Fibroblast of mammary gland (primary cell): ENCODE data around the gene BNIP5.

ENCODE experiments used
- DNase-seq: peaks from one replicate; pipeline ENCODE4 v3.0.0-alpha.2; 2010; ENCODE audit warnings: low read depth
- H3K4me3 ChIP-seq: 2 replicates; pipeline ENCODE4 v1.5.1; 2011; ENCODE audit warnings: low read depth, mild to moderate bottlenecking, low read length, moderate library complexity; ENCODE audit not compliant: control insufficient read depth
- TF ChIP-seq, protein P1 (sequence below): conservative IDR thresholded peaks from 2 replicates; pipeline ENCODE4 v1.5.1; 2011; ENCODE audit warnings: low read depth, low read length, inconsistent platforms; ENCODE audit not compliant: control insufficient read depth, insufficient read depth

BNIP5 gene

GRCh38 chr6:36336779-36337241, at the start of gene BNIP5:
Gene BNIP5 (minus strand): TSS chr6:36336888. CDS start chr6:36330690, 6,198 bp downstream.
- H3K4me3 ChIP-seq, result no peak within 1 kb of the TSS
- DNase-seq, result no peak
- TF ChIP-seq, protein P1, sequence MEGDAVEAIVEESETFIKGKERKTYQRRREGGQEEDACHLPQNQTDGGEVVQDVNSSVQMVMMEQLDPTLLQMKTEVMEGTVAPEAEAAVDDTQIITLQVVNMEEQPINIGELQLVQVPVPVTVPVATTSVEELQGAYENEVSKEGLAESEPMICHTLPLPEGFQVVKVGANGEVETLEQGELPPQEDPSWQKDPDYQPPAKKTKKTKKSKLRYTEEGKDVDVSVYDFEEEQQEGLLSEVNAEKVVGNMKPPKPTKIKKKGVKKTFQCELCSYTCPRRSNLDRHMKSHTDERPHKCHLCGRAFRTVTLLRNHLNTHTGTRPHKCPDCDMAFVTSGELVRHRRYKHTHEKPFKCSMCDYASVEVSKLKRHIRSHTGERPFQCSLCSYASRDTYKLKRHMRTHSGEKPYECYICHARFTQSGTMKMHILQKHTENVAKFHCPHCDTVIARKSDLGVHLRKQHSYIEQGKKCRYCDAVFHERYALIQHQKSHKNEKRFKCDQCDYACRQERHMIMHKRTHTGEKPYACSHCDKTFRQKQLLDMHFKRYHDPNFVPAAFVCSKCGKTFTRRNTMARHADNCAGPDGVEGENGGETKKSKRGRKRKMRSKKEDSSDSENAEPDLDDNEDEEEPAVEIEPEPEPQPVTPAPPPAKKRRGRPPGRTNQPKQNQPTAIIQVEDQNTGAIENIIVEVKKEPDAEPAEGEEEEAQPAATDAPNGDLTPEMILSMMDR, result no peak

DNA sequence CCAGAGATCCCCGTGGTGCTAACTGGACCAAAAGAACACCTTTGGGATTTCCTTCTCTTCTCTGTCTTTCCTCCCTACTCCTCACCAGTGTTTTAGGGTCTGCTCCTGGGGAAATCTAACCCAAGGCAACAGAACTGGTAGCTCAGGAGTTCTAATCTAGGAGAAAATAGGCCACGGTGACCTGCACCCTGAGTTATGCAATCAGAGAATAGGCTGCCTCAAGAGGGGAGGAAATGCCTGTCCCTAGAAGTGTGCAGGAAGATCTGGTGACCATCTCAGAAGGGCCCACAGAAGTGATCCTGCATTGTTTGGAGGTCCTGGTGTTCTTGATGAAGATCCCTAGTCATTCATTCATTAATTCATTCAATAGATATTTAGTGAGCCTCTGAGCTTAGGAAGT, 47.4 kb upstream of the BNIP5 start:
- H3K4me3 ChIP-seq, result no peak overlapping the region
- TF ChIP-seq, protein P1, result no peak
- no peak for DNase-seq

DNA sequence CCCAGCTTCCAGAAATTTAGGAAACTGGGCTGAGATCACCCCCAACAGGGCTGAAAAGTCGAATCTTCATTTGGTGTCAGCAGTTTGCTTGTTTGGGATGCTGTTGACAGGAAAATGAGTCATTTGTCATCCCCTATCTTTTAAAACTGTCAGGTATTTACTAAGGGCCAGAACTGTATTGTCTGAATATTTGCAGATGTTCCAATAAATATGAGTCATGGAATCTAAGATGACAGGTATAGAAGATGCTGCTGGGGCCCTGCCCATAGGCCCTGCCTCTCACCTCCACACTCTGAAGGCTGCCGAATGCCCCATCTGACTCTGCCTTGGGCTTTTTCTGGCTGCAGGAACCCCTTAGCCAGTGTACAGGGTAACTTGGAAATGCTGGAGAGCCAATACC, 46.9 kb upstream of the BNIP5 start:
- no peak for DNase-seq
- TF ChIP-seq, protein P1, result no peak
- no peak overlapping the region for H3K4me3 ChIP-seq

DNA sequence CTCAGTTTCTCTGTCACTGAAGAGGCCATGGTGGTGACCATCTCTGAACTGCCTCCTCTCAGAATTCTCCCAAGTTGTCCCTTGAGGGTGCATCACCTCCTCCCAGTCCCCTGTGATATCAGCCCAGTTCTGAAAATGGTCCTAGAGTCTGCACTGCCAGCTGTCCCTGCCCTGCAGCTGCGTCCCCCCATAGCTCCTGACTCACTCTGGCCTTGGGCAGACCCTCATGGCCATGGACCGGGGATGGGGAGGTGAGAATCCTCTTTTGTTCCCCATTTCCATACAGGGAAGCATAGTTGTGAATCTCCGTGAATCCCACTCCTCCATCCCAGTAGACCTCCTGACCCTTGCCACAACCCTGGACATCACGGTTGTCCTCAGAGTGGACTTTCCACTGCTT, 46.3 kb upstream of the BNIP5 start:
- TF ChIP-seq, protein P1, result no peak
- DNase-seq, result no peak
- no peak overlapping the region for H3K4me3 ChIP-seq

GRCh38 chr6:36381502-36382389, 45.1 kb upstream of the BNIP5 start:
- no peak for DNase-seq
- TF ChIP-seq, protein P1, result no peak
- no peak overlapping the region for H3K4me3 ChIP-seq

DNA sequence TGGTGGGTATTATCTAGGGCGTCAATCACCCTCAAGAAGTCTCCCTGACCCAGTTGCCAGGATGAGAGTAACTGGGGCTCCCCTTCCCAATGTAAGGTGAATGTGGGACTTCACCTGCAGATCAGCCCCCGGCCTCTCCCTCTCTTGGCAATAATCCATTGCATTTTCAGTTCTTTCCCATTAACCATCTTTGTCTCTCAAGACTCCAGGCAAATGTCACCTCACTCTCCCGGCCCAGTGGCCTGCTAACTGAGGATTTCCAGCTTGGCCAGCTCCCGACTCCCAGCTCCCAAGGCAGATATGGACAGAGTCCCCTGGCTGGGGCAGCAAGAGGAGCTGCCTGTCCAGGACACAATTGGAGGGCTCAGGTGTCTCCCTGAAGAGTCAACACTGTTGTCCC, 43.5 kb upstream of the BNIP5 start:
- no peak for DNase-seq
- TF ChIP-seq, protein P1, result no peak
- H3K4me3 ChIP-seq, result no peak overlapping the region
